GM18498 (cell line): ENCODE results near the gene SENP6.
"Not testable (repeated sequence)": the region's sequence is repeated elsewhere in the genome, so short reads cannot be mapped to it uniquely, and the experiment has no call there.

Experiments
- ATAC-seq: cut with Tn5 transposase; IDR thresholded peaks from one replicate; pipeline ENCODE4 v1.9.1; 2021; ENCODE audit warnings: mild to moderate bottlenecking, moderate library complexity; ENCODE audit not compliant: unreplicated experiment

The SENP6 gene, protein sequence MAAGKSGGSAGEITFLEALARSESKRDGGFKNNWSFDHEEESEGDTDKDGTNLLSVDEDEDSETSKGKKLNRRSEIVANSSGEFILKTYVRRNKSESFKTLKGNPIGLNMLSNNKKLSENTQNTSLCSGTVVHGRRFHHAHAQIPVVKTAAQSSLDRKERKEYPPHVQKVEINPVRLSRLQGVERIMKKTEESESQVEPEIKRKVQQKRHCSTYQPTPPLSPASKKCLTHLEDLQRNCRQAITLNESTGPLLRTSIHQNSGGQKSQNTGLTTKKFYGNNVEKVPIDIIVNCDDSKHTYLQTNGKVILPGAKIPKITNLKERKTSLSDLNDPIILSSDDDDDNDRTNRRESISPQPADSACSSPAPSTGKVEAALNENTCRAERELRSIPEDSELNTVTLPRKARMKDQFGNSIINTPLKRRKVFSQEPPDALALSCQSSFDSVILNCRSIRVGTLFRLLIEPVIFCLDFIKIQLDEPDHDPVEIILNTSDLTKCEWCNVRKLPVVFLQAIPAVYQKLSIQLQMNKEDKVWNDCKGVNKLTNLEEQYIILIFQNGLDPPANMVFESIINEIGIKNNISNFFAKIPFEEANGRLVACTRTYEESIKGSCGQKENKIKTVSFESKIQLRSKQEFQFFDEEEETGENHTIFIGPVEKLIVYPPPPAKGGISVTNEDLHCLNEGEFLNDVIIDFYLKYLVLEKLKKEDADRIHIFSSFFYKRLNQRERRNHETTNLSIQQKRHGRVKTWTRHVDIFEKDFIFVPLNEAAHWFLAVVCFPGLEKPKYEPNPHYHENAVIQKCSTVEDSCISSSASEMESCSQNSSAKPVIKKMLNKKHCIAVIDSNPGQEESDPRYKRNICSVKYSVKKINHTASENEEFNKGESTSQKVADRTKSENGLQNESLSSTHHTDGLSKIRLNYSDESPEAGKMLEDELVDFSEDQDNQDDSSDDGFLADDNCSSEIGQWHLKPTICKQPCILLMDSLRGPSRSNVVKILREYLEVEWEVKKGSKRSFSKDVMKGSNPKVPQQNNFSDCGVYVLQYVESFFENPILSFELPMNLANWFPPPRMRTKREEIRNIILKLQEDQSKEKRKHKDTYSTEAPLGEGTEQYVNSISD

DNA sequence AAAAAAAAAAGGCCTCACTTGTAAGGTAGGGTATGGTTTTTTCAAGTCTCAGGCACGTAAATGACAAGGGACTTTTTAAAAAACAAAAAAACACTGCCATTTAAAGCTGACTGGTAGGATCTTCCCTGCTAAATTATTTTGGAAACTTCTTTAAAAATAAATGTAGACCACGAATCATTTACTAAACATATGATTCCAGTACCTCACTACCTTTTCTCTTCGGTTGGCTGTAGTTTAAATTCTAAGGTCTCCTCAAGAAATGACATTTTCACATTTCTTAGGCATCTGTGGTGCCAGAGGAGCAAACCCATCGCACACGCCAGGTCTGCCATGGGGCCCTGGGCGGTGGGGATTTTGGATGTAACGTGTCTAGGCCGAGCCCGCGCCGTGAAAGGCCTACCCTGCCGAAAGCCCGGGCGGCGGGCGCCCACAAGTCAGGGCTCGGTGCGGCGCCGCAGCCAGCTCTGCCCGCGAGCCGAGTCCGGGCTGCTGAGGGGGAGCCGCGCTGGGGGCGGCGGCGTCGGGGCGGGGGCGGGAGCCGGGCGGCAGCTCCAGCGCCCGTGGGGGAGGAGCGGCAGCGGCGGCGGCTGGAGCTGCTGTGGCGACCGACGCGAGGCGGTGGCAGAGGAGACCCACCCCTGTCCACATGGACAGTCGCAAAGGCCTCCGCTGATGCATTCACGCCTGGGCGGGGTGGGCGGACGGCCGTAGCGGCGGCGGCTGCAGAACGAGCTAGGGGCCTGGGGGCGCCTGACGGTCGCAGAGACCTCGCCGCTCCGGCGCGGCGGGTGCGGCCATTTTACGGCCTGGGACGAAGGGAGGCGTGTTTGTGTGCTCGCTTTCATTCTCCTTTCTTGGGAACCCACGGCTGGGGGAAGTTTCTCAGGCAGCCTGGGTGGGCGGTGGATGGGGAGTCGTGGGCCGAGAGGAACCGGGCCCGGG is at the start of gene SENP6:
Gene SENP6 (plus strand): TSS at position 577 of the 942 bp plus-strand sequence. CDS start 645 bp downstream, outside the sequence.
- ATAC-seq, result peak; percentile 71

- no peak for ATAC-seq
Observed at GRCh38 chr6:75556240-75556639, 45.4 kb upstream of the SENP6 start.

- ATAC-seq, result no peak
Observed at GRCh38 chr6:75557068-75557467, 44.6 kb upstream of the SENP6 start.

GRCh38 chr6:75563032-75563431 is 38.6 kb upstream of the SENP6 start:
- peak; percentile 96 for ATAC-seq

DNA sequence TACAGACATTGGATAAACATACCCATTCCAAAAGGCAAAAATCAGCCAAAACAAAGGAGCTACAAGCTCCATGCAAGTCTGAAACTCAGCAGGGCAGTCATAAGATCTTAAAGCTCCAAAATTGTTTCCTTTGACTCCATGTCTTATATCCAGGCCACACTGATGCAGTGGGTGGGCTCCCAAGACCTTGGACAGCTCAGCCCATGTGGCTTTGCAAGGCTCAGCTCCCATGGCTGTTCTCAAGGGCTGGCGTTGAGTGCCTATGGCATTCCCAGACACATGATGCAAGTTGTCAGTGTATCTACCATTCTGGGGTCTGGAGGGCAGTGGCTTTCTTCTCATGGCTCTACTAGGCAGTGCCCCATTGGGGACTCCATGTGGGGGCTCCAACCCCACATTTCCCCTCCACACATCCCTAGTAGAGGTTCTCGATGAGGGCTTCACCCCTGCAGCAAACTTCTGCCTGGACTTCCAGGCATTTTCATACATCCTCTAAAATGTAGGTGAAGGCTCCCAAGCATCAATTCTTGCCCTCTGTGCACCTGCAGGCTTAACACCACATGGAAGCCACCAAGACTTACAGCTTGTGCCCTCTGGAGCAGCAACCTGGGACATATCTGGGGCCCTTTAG is 35.4 kb upstream of the SENP6 start:
- ATAC-seq, result no peak

DNA sequence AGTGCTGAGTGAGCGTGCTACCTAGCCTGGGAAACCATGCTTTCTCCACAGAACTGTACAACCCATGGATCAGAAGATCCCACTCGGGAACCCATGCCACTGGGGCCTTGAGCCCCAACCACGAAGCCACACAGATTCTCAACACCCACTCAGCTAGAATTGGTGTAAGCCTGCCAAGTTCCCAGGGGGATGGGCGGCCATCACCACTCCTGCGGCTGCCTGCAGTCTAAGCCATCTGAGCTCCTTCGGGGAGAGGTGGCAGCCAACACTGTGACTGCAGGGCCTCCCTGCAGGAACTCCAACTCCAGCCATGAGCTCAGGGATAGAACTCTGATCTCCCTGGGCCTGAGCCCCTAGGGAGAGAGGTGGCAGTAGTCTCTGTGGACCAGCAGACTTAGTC is 33.6 kb upstream of the SENP6 start:
- no peak for ATAC-seq

DNA sequence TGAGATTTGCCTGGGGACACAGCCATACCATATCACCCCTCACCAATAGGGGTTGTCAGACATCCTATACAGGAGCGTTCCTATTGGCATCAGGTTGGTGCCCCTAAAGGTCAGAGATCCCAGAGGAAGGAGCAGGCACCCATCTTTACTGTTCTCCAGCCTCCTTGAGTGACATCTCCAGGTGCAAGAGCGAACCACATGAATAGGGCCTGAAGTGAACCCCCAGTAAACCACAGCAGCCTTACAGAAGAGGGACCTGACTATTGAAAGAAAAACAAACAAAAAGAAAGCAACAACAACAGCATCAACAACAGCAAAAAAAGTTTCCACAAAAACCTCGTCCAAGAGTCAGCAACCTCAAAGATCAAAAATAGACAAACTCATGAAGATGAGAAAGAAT is 32.7 kb upstream of the SENP6 start:
- ATAC-seq, result no peak

GRCh38 chr6:75570671-75571070 is 31.0 kb upstream of the SENP6 start:
- ATAC-seq, result not testable (repeated sequence)

DNA sequence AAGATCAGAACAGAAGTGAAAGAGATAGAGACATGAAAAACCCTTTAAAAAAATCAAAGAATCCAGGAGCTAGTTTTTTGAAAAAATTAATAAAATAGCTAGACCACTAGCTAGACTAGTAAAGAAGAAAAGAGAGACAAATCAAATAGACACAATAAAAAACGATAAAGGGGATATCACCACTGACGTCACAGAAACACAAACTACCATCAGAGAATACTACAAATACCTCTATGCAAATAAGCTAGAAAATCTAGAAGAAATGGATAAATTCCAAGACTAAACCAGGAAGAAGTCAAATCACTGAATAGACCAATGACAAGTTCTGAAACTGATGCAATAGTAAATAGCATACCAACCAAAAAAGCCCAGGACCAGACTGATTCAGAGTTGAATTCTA is 29.6 kb upstream of the SENP6 start:
- no peak for ATAC-seq

DNA sequence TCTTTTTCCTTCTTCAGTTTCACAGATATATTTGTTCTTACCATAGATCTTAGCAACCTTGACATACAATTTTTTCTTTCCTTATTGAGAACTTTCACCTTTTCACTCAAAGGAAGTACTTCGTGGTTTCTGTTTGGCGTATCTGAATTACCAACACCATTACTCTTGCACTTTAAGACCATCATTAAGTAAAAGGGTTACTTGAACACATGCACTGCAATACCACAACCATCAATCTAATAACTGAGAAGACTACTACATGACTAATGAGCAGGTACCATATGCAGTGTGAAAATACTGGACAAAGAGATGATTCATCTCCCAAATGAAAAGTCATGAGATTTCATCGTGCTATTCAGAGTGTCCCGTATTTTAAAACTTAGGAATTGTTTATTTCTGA is 21.7 kb upstream of the SENP6 start:
- peak; percentile 80 for ATAC-seq

DNA sequence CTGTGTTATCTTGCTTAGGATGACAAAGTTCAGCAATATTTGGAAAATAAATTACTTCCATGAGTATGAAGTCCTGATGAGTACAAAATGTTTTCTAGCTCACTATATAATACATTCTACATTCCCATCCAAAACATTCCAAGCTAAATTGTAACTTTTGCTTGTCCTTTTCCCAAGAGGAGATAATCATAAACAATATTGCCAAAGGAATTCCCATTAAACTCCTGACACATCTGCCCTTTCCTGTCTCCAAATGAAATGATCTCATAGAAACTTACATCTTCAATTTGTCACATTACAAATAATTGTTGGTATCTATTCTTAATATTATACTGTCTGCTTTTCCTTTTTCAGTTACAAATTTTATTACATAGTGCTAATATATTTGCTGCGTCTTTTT is 20.4 kb upstream of the SENP6 start:
- ATAC-seq, result no peak

DNA sequence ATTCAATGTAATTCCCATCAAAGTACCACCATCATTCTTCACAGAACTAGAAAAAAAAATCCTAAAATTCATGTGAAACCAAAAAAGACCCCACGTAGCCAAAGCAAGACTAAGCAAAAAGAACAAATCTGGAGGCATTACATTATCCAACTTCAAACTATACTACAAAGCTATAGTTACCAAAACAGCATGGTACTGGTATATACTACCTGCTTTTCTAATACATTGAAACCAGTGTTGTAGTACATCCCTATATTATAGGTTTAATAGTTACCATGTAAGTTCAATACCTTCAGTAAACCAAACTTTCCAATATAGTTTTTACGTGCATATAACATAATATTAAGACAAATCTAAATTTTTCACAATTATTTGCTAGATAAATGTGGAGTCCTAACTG is 17.1 kb upstream of the SENP6 start:
- ATAC-seq, result not testable (repeated sequence)

GRCh38 chr6:75588948-75589347 is 12.7 kb upstream of the SENP6 start:
- no peak for ATAC-seq

GRCh38 chr6:75590370-75590769 is 11.3 kb upstream of the SENP6 start:
- ATAC-seq, result no peak

DNA sequence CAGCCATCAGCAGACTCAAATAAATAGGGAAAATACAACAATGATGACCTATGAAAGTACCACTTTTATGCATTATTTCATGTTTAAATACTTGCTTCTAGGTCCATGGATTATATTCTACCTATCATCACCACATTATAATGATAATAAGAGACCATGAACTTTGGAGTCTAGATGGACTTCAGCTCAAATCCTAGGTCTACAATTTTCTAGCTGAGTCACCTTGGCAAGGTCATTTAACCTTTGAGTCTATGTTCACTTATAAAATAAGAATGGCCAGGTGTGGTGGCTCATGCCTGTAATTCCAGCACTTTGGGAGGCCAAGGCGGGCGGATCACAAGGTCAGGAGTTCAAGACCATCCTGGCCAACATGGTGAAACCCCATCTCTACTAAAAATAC is 5.3 kb upstream of the SENP6 start:
- not testable (repeated sequence) for ATAC-seq

- ATAC-seq, result no peak
Observed at GRCh38 chr6:75600768-75601167, 912 bp upstream of the SENP6 start.

DNA sequence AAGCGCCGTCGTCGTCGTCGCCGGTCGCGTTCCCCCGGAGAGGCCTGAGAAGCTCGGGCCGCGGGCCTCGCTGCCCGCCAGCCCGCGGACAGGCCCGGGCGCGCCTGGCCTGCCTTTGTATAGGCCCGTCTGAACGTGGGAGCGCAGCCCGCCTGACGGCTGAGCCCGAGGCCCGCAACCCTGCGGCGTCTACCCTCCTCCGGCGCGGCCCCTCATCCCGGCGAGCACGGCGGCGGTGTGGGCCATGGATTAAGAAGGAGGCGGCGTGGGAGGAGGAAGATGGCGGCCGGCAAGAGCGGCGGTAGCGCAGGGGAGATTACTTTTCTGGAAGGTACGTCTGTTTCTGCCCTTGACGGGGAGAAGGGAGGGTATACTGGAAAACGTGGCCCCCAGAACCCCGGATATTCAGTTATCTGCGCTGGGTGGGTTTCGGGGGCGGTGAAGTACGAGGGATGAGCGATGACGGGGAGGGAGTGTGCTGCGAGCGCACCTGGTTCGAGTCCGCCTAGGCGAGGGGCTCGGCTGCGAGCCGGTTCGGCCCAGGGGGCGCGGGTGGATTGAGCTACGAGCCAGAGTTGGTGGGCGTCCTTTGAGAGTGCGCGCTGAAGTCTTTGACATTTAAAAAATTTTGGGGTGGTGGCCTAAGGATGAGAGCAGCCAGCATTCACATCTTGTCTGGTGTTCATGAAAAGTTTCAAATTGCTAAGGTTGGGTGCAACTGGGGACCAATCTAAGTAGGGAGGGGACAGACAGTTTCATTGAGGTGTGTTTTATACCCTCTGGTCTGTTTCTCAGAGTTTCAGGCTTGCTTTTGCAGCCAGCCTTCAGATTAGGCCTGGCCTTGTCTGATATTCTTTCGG is 796 bp downstream of the SENP6 start:
- peak; percentile 41 for ATAC-seq

GRCh38 chr6:75603106-75603420 is 1.4 kb downstream of the SENP6 start:
- no peak for ATAC-seq

GRCh38 chr6:75604294-75604693 is 2.6 kb downstream of the SENP6 start:
- ATAC-seq, result no peak
